Prostate gland (tissue), 2 donors: ENCODE data around the gene KLHL5. TPM values are rescaled to one million over a fixed set of nuclear protein-coding genes. Genes with fewer than 3 reads are reported as not detected.
"Not testable (repeated sequence)": the region's sequence is repeated elsewhere in the genome, so short reads cannot be mapped to it uniquely, and the experiment has no call there.

Experiments
- DNase-seq: peaks from one replicate; pipeline ENCODE4 v3.0.0-alpha.2; 2019; ENCODE audit warnings: low spot score
- H3K27ac ChIP-seq, 2 donors: fragments of 200-600 bp; sonication (generic); 2 replicates each; pipeline ENCODE4 v1.5.1; 2017 to 2019
- H3K27me3 ChIP-seq: fragments of 200-600 bp; sonication (generic); replicated peaks from 2 replicates; pipeline ENCODE4 v1.5.1; 2019; ENCODE audit not compliant: insufficient read depth
- H3K36me3 ChIP-seq, 2 donors: fragments of 200-600 bp; sonication (generic); 1 replicate in 1 of 2; 2 replicates in 1 of 2; pipeline versions ENCODE4 v1.5.1 to v1.8.1; 2017 to 2019
- H3K4me1 ChIP-seq: fragments of 200-600 bp; sonication (generic); replicated peaks from 2 replicates; pipeline ENCODE4 v1.5.1; 2019
- H3K4me3 ChIP-seq, 2 donors: fragments of 200-600 bp; sonication (generic); 2 replicates each; pipeline ENCODE4 v1.5.1; 2017 to 2019
- H3K9me3 ChIP-seq: fragments of 200-600 bp; sonication (generic); 2 replicates; pipeline ENCODE4 v1.5.1; 2017
- CTCF ChIP-seq, 4 experiments: fragments of 200-600 bp in 2 of 4; fragments of 450-650 bp in 2 of 4; sonication (generic) in 2 of 4; IDR thresholded peaks; 1 replicate in 3 of 4; 2 replicates in 1 of 4; pipeline ENCODE4 v1.5.1; 2016 to 2019; ENCODE audit warnings: antibody characterized with exemption in 4 of 4, mild to moderate bottlenecking in 2 of 4, moderate library complexity in 2 of 4
- POLR2A ChIP-seq: fragments of 450-650 bp; IDR thresholded peaks from one replicate; pipeline ENCODE4 v1.6.1; 2016; ENCODE audit warnings: antibody characterized with exemption, mild to moderate bottlenecking
- POLR2AphosphoS5 ChIP-seq: sonication (generic); formaldehyde crosslinking; IDR thresholded peaks from one replicate; pipeline ENCODE4 v1.6.1; 2017; ENCODE audit warnings: antibody characterized with exemption
- WGBS: methylation state at CpG from one replicate; pipeline ENCODE4 v1.1.5; 2018; 5-methylcytosine and 5-hydroxymethylcytosine counted together
- intact Hi-C: fragments of 100-400 bp; cut with DNase I; formaldehyde crosslinking; loops from one replicate; pipeline ENCODE4 v1.14.2; 2022
- total RNA-seq, 2 donors: library from RNA; depleted of rRNA; stranded (reverse); fragments of >200 nt; gene quantifications; one replicate each; pipeline ENCODE4 v1.1.0, GENCODE V29; 2016

KLHL5 gene
- total RNA-seq, 2 donors from 2014 or later: 19.8 to 26.1 TPM

- no peak overlapping the region for H3K4me3 ChIP-seq
- H3K27ac ChIP-seq: no peak overlapping the region
- H3K9me3 ChIP-seq: no peaks in the 10 kb centered on the region
- no peaks in the 10 kb centered on the region for H3K36me3 ChIP-seq
- intact Hi-C loops: no loop called here
- H3K4me1 ChIP-seq: no peaks in the 10 kb centered on the region
- DNase-seq: no peak
- TF ChIP-seq POLR2A: no peak
- no peak for TF ChIP-seq CTCF (IDR thresholded peaks at IDR 0.05)
- no peaks in the 10 kb centered on the region for H3K27me3 ChIP-seq
- 80% methylated on average over 3 of the region's 3 CpGs for WGBS
Observed at GRCh38 chr4:39030725-39031124, 31.3 kb upstream of the KLHL5 start.

GRCh38 chr4:39031590-39032020, 30.4 kb upstream of the KLHL5 start:
- H3K27me3 ChIP-seq, H3K36me3 ChIP-seq, H3K27ac ChIP-seq, H3K4me3 ChIP-seq, DNase-seq, H3K9me3 ChIP-seq, intact Hi-C loops, H3K4me1 ChIP-seq: not testable (repeated sequence)
- WGBS: 89% methylated on average over 6 of the region's 6 CpGs

GRCh38 chr4:39032218-39033085, 29.6 kb upstream of the KLHL5 start, which contains the start of gene TMEM156:
Gene TMEM156, minus strand, starts transcription at chr4:39032409. Its CDS starts 96 bp downstream, at chr4:39032313.
- no peak within 1 kb of the TSS for H3K27ac ChIP-seq
- H3K4me3 ChIP-seq: no peak within 1 kb of the TSS
- intact Hi-C loops: no loop called here

GRCh38 chr4:39036172-39036571, 25.9 kb upstream of the KLHL5 start:
- no peak overlapping the region for H3K27ac ChIP-seq
- DNase-seq: no peak
- TF ChIP-seq CTCF (IDR thresholded peaks at IDR 0.05): no peak
- TF ChIP-seq POLR2AphosphoS5: no peak
- TF ChIP-seq POLR2A: no peak
- WGBS: 59% methylated on average over 7 of the region's 7 CpGs
- H3K36me3 ChIP-seq: no peaks in the 10 kb centered on the region
- intact Hi-C loops: no loop called here
- H3K4me1 ChIP-seq: no peaks in the 10 kb centered on the region
- no peak overlapping the region for H3K4me3 ChIP-seq
- no peaks in the 10 kb centered on the region for H3K9me3 ChIP-seq
- no peaks in the 10 kb centered on the region for H3K27me3 ChIP-seq

More at GRCh38 chr4:39032218-39033085, 29.6 kb upstream of the KLHL5 start, which contains the start of gene TMEM156:
- DNase-seq: no peak
- no peaks in the 10 kb centered on the region for H3K4me1 ChIP-seq
- H3K27me3 ChIP-seq: no peaks in the 10 kb centered on the region
- TF ChIP-seq CTCF (IDR thresholded peaks at IDR 0.05) (no peak), POLR2A (no peak), POLR2AphosphoS5 (peak; percentile 11)
- 70% methylated on average over 5 of the region's 5 CpGs for WGBS
- H3K36me3 ChIP-seq: no peaks in the 10 kb centered on the region
- no peaks in the 10 kb centered on the region for H3K9me3 ChIP-seq

GRCh38 chr4:39037491-39037825, 24.6 kb upstream of the KLHL5 start:
- Histone ChIP-seq H3K36me3 (no peaks in the 10 kb centered on the region), H3K4me3 (no peak overlapping the region), H3K27me3 (no peaks in the 10 kb centered on the region), H3K4me1 (no peaks in the 10 kb centered on the region), H3K27ac (peak overlapping the region; percentile 25 to 54), H3K9me3 (no peaks in the 10 kb centered on the region)
- TF ChIP-seq CTCF (IDR thresholded peaks at IDR 0.05): no peak
- no peak for TF ChIP-seq POLR2A
- no peak for TF ChIP-seq POLR2AphosphoS5
- WGBS: 31% methylated on average over 4 of the region's 4 CpGs
- no peak for DNase-seq
- intact Hi-C loops: no loop called here
